KMS-11 (cell line): ENCODE measurements around the gene TRH.

ENCODE experiments used
- H2AFZ ChIP-seq: fragments of 200-600 bp; sonication (generic); 2 replicates; pipeline ENCODE4 v1.6.1; 2016; ENCODE audit warnings: antibody characterized with exemption, mixed run types, low read depth
- H3K27ac ChIP-seq: fragments of 200-600 bp; sonication (generic); 2 replicates; pipeline ENCODE4 v1.6.1; 2016; ENCODE audit warnings: mild to moderate bottlenecking, mixed run types
- H3K27me3 ChIP-seq: fragments of 200-600 bp; sonication (generic); 2 replicates; pipeline ENCODE4 v1.6.1; 2017; ENCODE audit warnings: mild to moderate bottlenecking, low read depth, mixed run types, moderate library complexity; ENCODE audit not compliant: insufficient read depth
- H3K36me3 ChIP-seq: fragments of 200-600 bp; sonication (generic); 2 replicates; pipeline ENCODE4 v1.6.1; 2017; ENCODE audit warnings: mild to moderate bottlenecking, mixed run types; ENCODE audit not compliant: insufficient read depth
- H3K4me1 ChIP-seq: fragments of 200-600 bp; sonication (generic); 2 replicates; pipeline ENCODE4 v1.6.1; 2016; ENCODE audit warnings: mild to moderate bottlenecking, low read depth, mixed run types; ENCODE audit not compliant: poor library complexity, severe bottlenecking
- H3K4me2 ChIP-seq: fragments of 200-600 bp; sonication (generic); 2 replicates; pipeline ENCODE4 v1.7.0; 2016; ENCODE audit warnings: mild to moderate bottlenecking, mixed run types
- H3K4me3 ChIP-seq: fragments of 200-600 bp; sonication (generic); IDR thresholded peaks from 2 replicates; pipeline ENCODE4 v1.6.1; 2017; ENCODE audit warnings: low read depth, low read length, mixed read lengths; ENCODE audit not compliant: insufficient read depth
- H3K79me2 ChIP-seq: fragments of 200-600 bp; sonication (generic); 2 replicates; pipeline ENCODE4 v1.6.1; 2016; ENCODE audit warnings: low read depth, mixed run types; ENCODE audit not compliant: insufficient read depth
- H3K9ac ChIP-seq: fragments of 200-600 bp; sonication (generic); 2 replicates; pipeline ENCODE4 v1.6.1; 2016; ENCODE audit warnings: mild to moderate bottlenecking, mixed run types
- H4K20me1 ChIP-seq: fragments of 200-600 bp; sonication (generic); 2 replicates; pipeline ENCODE4 v1.6.1; 2016; ENCODE audit warnings: mild to moderate bottlenecking, mixed run types; ENCODE audit not compliant: insufficient read depth
- TF ChIP-seq, protein P1 (sequence below): fragments of 200-600 bp; sonication (generic); conservative IDR thresholded peaks from 2 replicates; pipeline ENCODE4 v1.6.1; 2017; ENCODE audit warnings: low read depth, mild to moderate bottlenecking, antibody characterized with exemption, low read length, moderate library complexity, mixed read lengths

Gene TRH

DNA sequence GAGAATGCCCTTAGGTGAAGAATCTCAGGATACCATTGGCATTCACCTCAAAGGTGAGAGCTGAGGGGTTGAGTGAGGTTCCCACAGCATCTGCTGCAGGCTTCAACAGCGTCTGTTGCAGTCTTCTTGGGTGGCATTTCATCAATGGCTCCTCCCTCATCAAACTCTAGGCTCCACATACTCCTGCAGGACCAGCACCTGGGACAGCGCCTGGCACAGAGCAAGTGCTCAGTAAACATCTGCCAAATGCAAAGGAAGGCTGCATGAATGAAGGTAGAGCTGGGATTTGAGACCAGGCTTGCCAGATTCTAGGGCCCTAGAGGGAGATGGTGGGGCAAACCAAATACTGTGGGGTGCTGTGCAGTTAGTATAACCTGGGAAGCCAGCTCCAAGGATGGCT is 9.6 kb downstream of the TRH start:
- Histone ChIP-seq H3K9ac (no peak overlapping the region), H3K4me1 (no peaks in the 10 kb centered on the region), H2AFZ (no peak overlapping the region), H3K79me2 (no peaks in the 10 kb centered on the region), H3K36me3 (no peaks in the 10 kb centered on the region), H3K4me3 (no peak overlapping the region), H3K27ac (no peak overlapping the region), H4K20me1 (no peaks in the 10 kb centered on the region), H3K27me3 (no peaks in the 10 kb centered on the region), H3K4me2 (no peak overlapping the region)
- TF ChIP-seq, protein P1, sequence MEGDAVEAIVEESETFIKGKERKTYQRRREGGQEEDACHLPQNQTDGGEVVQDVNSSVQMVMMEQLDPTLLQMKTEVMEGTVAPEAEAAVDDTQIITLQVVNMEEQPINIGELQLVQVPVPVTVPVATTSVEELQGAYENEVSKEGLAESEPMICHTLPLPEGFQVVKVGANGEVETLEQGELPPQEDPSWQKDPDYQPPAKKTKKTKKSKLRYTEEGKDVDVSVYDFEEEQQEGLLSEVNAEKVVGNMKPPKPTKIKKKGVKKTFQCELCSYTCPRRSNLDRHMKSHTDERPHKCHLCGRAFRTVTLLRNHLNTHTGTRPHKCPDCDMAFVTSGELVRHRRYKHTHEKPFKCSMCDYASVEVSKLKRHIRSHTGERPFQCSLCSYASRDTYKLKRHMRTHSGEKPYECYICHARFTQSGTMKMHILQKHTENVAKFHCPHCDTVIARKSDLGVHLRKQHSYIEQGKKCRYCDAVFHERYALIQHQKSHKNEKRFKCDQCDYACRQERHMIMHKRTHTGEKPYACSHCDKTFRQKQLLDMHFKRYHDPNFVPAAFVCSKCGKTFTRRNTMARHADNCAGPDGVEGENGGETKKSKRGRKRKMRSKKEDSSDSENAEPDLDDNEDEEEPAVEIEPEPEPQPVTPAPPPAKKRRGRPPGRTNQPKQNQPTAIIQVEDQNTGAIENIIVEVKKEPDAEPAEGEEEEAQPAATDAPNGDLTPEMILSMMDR = no peak

DNA sequence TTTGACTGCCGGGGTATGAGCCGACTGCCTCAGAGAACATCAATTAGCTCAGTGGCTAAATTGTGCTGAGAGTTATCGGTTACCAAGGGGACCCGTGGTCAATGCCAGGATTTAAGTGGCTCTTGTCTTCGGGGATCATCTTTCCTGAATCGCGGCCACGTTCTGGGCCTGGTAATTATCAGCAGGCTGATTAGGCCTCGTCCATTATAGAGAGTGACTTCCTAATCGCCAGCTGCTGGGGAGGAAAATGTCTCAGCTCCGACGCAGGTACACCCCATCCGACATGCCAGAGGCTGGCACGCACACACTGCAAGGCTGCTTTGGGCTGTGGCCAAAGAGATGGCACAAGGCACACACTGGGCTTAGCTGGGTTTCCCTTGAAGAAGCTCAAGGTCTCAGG is 10.6 kb downstream of the TRH start:
- Histone ChIP-seq H3K36me3 (no peaks in the 10 kb centered on the region), H2AFZ (no peak overlapping the region), H3K27ac (no peak overlapping the region), H3K4me3 (no peak overlapping the region), H3K4me2 (no peak overlapping the region), H4K20me1 (no peaks in the 10 kb centered on the region), H3K79me2 (no peaks in the 10 kb centered on the region), H3K9ac (no peak overlapping the region), H3K27me3 (no peaks in the 10 kb centered on the region), H3K4me1 (no peaks in the 10 kb centered on the region)
- TF ChIP-seq, protein P1 = no peak

DNA sequence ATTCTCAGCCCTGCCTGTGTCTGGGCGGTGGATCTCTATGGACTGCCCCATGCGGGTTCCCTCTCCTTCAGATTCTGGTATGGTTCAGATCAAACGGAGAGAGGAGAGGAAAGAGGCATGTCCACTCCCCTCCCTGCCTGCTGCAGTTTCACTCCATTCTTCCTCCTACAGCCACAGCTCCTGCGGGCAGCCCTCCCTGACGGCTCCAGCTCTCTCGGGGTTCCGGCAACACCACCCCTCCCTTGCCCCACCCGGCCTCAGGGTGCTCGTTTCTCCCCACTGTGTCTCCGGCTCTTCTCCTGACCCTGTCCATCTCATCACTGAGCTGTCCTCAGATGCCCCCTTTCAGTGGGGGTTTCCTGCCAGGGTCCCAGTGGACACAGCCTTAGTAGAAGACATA is 13.9 kb downstream of the TRH start:
- Histone ChIP-seq H3K4me3 (no peak overlapping the region), H3K27ac (no peak overlapping the region), H3K4me1 (no peaks in the 10 kb centered on the region), H3K27me3 (no peaks in the 10 kb centered on the region), H2AFZ (no peak overlapping the region), H3K79me2 (no peaks in the 10 kb centered on the region), H3K9ac (no peak overlapping the region), H4K20me1 (no peaks in the 10 kb centered on the region), H3K4me2 (no peak overlapping the region), H3K36me3 (no peaks in the 10 kb centered on the region)
- TF ChIP-seq, protein P1 = no peak

DNA sequence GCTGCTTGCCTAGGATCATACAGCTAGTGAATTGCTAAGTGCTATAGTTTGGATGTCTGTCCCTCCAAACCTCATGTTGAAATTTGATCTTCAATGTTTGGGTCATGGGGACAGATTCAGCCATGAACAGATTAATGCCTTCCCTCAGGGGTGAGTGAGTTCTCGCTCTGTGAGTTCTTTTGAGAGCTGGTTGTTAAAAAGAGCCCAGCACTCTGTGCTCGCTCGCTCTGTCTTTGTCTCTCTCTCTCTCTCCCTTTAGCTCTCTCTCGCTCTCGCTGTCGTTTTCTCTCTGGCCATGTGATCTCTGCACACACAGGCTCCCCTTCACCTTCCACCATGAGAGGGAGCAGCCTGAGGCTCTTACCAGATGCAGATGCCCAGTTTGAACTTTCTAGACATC is 14.9 kb downstream of the TRH start:
- Histone ChIP-seq H3K4me3 (no peak overlapping the region), H3K27ac (no peak overlapping the region), H2AFZ (no peak overlapping the region), H4K20me1 (no peaks in the 10 kb centered on the region), H3K4me2 (no peak overlapping the region), H3K4me1 (no peaks in the 10 kb centered on the region), H3K27me3 (no peaks in the 10 kb centered on the region), H3K9ac (no peak overlapping the region), H3K36me3 (no peaks in the 10 kb centered on the region), H3K79me2 (no peaks in the 10 kb centered on the region)
- TF ChIP-seq, protein P1 = no peak

DNA sequence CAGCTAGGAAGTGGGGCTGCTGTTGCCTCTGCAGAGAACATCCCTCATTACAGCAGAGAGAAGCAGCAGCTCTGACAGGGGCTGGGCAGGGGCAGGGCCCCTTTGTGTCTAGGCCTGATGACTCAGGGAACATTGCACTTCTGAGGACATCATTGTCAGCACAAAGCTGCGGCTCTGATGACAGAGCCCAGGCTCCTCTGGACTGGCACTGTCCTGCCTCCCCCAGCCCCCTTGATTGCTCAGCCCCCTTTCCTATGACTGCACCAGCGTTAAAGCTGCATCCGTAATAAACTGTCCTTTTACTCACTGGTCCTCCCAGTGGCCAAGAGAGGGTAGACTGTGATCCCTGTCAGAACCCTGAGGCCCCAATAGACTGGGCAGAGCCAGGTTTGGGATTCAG is 18.3 kb downstream of the TRH start:
- Histone ChIP-seq H3K79me2 (no peaks in the 10 kb centered on the region), H3K4me1 (no peaks in the 10 kb centered on the region), H3K27ac (no peak overlapping the region), H3K4me2 (no peak overlapping the region), H2AFZ (no peak overlapping the region), H3K4me3 (no peak overlapping the region), H3K9ac (no peak overlapping the region), H4K20me1 (no peaks in the 10 kb centered on the region), H3K27me3 (no peaks in the 10 kb centered on the region), H3K36me3 (no peaks in the 10 kb centered on the region)
- TF ChIP-seq, protein P1 = no peak
